K562 (cell line): ENCODE measurements around the gene REM1. TPM values are rescaled to one million over a fixed set of nuclear protein-coding genes. Genes with fewer than 3 reads are reported as not detected.

Experiments used
- ATAC-seq: fragments of 200-7000 bp; cut with Tn5 transposase; 3 replicates; pipeline ENCODE4 v1.9.1; 2020; ENCODE audit warnings: moderate library complexity
- Bru-seq: library from RNA; stranded (reverse); fragments of 400-500 nt; gene quantifications from one replicate; lab custom pipeline; 2021; lab: Mats Ljungman, UMichigan
- BruChase-seq, 2 experiments: library from RNA; stranded (reverse); fragments of 400-500 nt; gene quantifications; one replicate each; lab custom pipeline; 2021; lab: Mats Ljungman, UMichigan
- BruUV-seq: library from RNA; stranded (reverse); fragments of 400-500 nt; replicated peaks from 2 replicates; lab custom pipeline; 2021; lab: Mats Ljungman, UMichigan
- CTCF ChIA-PET: fragments of 300-600 bp; formaldehyde crosslinking; extraction: SDS; loops from one replicate; lab custom pipeline; 2021; ENCODE audit warnings: low intra/inter-chr PET ratio; lab: Yijun Ruan, JAX
- POLR2A ChIA-PET: fragments of 300-600, 350-650 bp; sonication (Branson Sonifier 250); formaldehyde crosslinking; extraction: SDS; loops from one replicate; lab custom pipeline; 2021; ENCODE audit warnings: antibody characterized with exemption, inconsistent platforms; lab: Yijun Ruan, JAX
- DNase-seq, 4 experiments: peaks; one replicate each; pipeline versions ENCODE4 v3.0.0 to v3.0.0-alpha.2; 2011 to 2018; ENCODE audit warnings: low spot score in 3 of 4, mixed read lengths in 3 of 4; ENCODE audit errors: extremely low read depth in 1 of 4
- FAIRE-seq: peaks from 2 replicates; lab custom pipeline; 2011; peaks lifted over from hg19 to GRCh38; lab: Jason Lieb, UNC
- H2AFZ ChIP-seq: 2 replicates; pipeline ENCODE4 v1.6.0; 2011; ENCODE audit warnings: low read depth, low read length, control low read depth, inconsistent platforms
- H3K27ac ChIP-seq: fragments of 200-600 bp; 3 replicates; pipeline ENCODE4 v1.8.0; 2011; ENCODE audit warnings: low read depth, mild to moderate bottlenecking, control low read depth, inconsistent platforms, low read length, moderate library complexity, mixed read lengths; ENCODE audit errors: extremely low read depth
- H3K27me3 ChIP-seq, 2 experiments: fragments of 300-600 bp in 1 of 2; 2 replicates in 1 of 2; 3 replicates in 1 of 2; pipeline versions ENCODE4 v1.6.0 to v1.8.0; 2011; ENCODE audit warnings: inconsistent platforms in 2 of 2, low read length in 2 of 2, mild to moderate bottlenecking in 1 of 2, mixed read lengths in 1 of 2, moderate library complexity in 1 of 2; ENCODE audit not compliant: control insufficient read depth in 2 of 2, insufficient read depth in 2 of 2
- H3K36me3 ChIP-seq: fragments of 300-600 bp; 3 replicates; pipeline ENCODE4 v1.8.0; 2011; ENCODE audit warnings: mild to moderate bottlenecking, low read length, inconsistent platforms; ENCODE audit not compliant: control insufficient read depth, insufficient read depth
- H3K4me1 ChIP-seq, 2 experiments: fragments of 200-600 bp in 1 of 2; replicated peaks in 1 of 2; 2 replicates in 1 of 2; 3 replicates in 1 of 2; pipeline versions ENCODE4 v1.5.1 to v1.8.0; 2011; ENCODE audit warnings: inconsistent platforms in 2 of 2, low read length in 2 of 2, mild to moderate bottlenecking in 1 of 2, mixed read lengths in 1 of 2, moderate library complexity in 1 of 2; ENCODE audit not compliant: control insufficient read depth in 2 of 2, insufficient read depth in 2 of 2
- H3K4me2 ChIP-seq: 2 replicates; pipeline ENCODE4 v1.6.1; 2011; ENCODE audit warnings: low read length, control low read depth, inconsistent platforms, mixed read lengths; ENCODE audit not compliant: insufficient read depth
- H3K4me3 ChIP-seq: fragments of 200-600 bp; sonication (generic), shearing (Covaris generic); 2 replicates; pipeline ENCODE4 v1.5.1; 2016; ENCODE audit warnings: control low read depth, inconsistent platforms
- H3K79me2 ChIP-seq: fragments of 200-600 bp; 3 replicates; pipeline ENCODE4 v1.8.0; 2011; ENCODE audit warnings: low read length, inconsistent platforms; ENCODE audit not compliant: control insufficient read depth, insufficient read depth
- H3K9ac ChIP-seq, 2 experiments: 2 replicates each; pipeline versions ENCODE4 v1.6.0 to v1.6.1; 2011; ENCODE audit warnings: low read depth in 2 of 2, low read length in 2 of 2, control low read depth in 1 of 2, inconsistent platforms in 1 of 2, mild to moderate bottlenecking in 1 of 2, mixed read lengths in 1 of 2; ENCODE audit not compliant: insufficient read depth in 1 of 2
- H3K9me1 ChIP-seq: one replicate; pipeline ENCODE4 v1.6.0; 2011; ENCODE audit warnings: inconsistent platforms, mild to moderate bottlenecking, low read length, moderate library complexity; ENCODE audit not compliant: control insufficient read depth, insufficient read depth
- H3K9me3 ChIP-seq: replicated peaks from 2 replicates; pipeline ENCODE4 v1.5.1; 2011; ENCODE audit warnings: low read depth, low read length, inconsistent platforms; ENCODE audit not compliant: control insufficient read depth, insufficient read depth
- H4K20me1 ChIP-seq: replicated peaks from 2 replicates; pipeline ENCODE4 v1.6.1; 2011; ENCODE audit warnings: low read length, inconsistent platforms, mixed read lengths; ENCODE audit not compliant: control insufficient read depth, insufficient read depth
- GABPA ChIP-seq: fragments of 200-800 bp; sonication (Bioruptor generic); conservative IDR thresholded peaks from 2 replicates; pipeline ENCODE4 v1.6.1; 2016; ENCODE audit warnings: low read depth, missing genetic modification characterization, missing compliant biosample characterization
- ZNF707 ChIP-seq: fragments of 250-450 bp; sonication (Bioruptor Pico); conservative IDR thresholded peaks from 2 replicates; pipeline ENCODE4 v1.8.0; 2022; ENCODE audit warnings: inconsistent platforms, mild to moderate bottlenecking, moderate library complexity
- WGBS: fragments of 100-300 bp; shearing (Covaris generic); methylation state at CpG from one replicate; pipeline ENCODE4 v1.1.6; 2016; ENCODE audit warnings: low coverage, mixed read lengths; ENCODE audit not compliant: insufficient coverage; ENCODE audit errors: missing lambda C conversion rate; 5-methylcytosine and 5-hydroxymethylcytosine counted together
- in situ Hi-C: fragments of 300-500 bp; cut with MboI; formaldehyde crosslinking; loops from 4 replicates; pipeline ENCODE4 v1.15.0; 2018; ENCODE audit warnings: inconsistent platforms, mixed read lengths
- intact Hi-C: fragments of 100-400 bp; cut with micrococcal nuclease; formaldehyde crosslinking; loops from 2 replicates; pipeline ENCODE4 v1.14.2; 2022
- long read RNA-seq, 3 experiments: library from polyadenylated mRNA in 2 of 3; library from RNA in 1 of 3; unstranded in 2 of 3; stranded (forward) in 1 of 3; transcript quantifications; one replicate each; pipeline ENCODE4 v2.0.0, GENCODE V29; 2019 to 2022
- polyA minus RNA-seq, 3 experiments: library from RNA; depleted of rRNA, polyadenylated mRNA; stranded (reverse); fragments of >200 nt; gene quantifications; 2 replicates each; pipeline ENCODE4 v1.2.3, GENCODE V29; 2011
- polyA plus RNA-seq, 8 experiments: library from polyadenylated mRNA; depleted of rRNA in 4 of 8; stranded (reverse) in 5 of 8; unstranded in 3 of 8; fragments of >200 nt; fragmentation: Nextera tagmentation in 2 of 8; fragmentation: Illumina TruSeq in 1 of 8; extraction: Ambion mirVana in 2 of 8; extraction: Trizol in 1 of 8; gene quantifications; 2 replicates each; pipeline versions ENCODE4 v1.2.1 to v1.2.3, GENCODE V29; 2011 to 2014; ENCODE audit warnings: inconsistent platforms in 1 of 8, missing spikeins in 1 of 8
- total RNA-seq, 7 experiments: library from RNA; depleted of rRNA in 6 of 7; stranded (reverse); fragments of >200 nt in 6 of 7; fragmentation: Illumina TruSeq in 2 of 7; extraction: Trizol in 2 of 7; gene quantifications; 2 replicates each; pipeline versions ENCODE4 v1.2.1 to v1.2.3, GENCODE V29; 2011 to 2021; ENCODE audit warnings: low replicate concordance in 1 of 7
- TF ChIP-seq, protein P1 (sequence below): fragments of 450-650 bp; formaldehyde crosslinking; IDR thresholded peaks from 2 replicates; pipeline ENCODE4 v1.4.0; 2020; ENCODE audit warnings: mild to moderate bottlenecking

REM1 gene, protein sequence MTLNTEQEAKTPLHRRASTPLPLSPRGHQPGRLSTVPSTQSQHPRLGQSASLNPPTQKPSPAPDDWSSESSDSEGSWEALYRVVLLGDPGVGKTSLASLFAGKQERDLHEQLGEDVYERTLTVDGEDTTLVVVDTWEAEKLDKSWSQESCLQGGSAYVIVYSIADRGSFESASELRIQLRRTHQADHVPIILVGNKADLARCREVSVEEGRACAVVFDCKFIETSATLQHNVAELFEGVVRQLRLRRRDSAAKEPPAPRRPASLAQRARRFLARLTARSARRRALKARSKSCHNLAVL
- not detected in 2 replicates for total RNA-seq (2011; cell fraction: chromatin; rRNA removed; ENCODE audit: low replicate concordance)
- not detected in 2 replicates for total RNA-seq (2011; cell fraction: nucleolus; rRNA removed)
- total RNA-seq (2011; cell fraction: nucleoplasm; rRNA removed) = not detected in 2 replicates
- total RNA-seq (2014; rRNA removed) (not detected in 2 replicates), total RNA-seq (2014; rRNA removed; fragmentation: Illumina TruSeq; extraction: Trizol) (not detected in 2 replicates), total RNA-seq (2015; rRNA removed; fragmentation: Illumina TruSeq; extraction: Trizol) (not detected in 2 replicates), total RNA-seq (2021) (not detected in 2 replicates), polyA plus RNA-seq (2011; rRNA removed) (not detected in 2 replicates), polyA plus RNA-seq (2014; fragmentation: Illumina TruSeq; extraction: Trizol) (not detected in 2 replicates), polyA plus RNA-seq (2014; fragmentation: Nextera tagmentation; extraction: Ambion mirVana) (not detected), polyA plus RNA-seq (2014; rRNA removed) (not detected in 2 replicates), polyA minus RNA-seq (2011; rRNA and poly(A)+ RNA removed) (not detected in 2 replicates), Bru-seq, nascent RNA (percentile 9 among the genes with signal in this experiment), BruChase-seq, experiment 1, labeled RNA remaining after a 2-hour chase (not detected), BruChase-seq, experiment 2, labeled RNA remaining after a 6-hour chase (not detected)
- polyA plus RNA-seq (2011; cell fraction: cytosol; rRNA removed) = not detected in 2 replicates
- not detected in 2 replicates for polyA plus RNA-seq (2011; cell fraction: nucleus; rRNA removed)
- polyA plus RNA-seq (2012) = not detected in 2 replicates
- not detected in 2 replicates for polyA minus RNA-seq (2011; cell fraction: cytosol; rRNA and poly(A)+ RNA removed)
- polyA minus RNA-seq (2011; cell fraction: nucleus; rRNA and poly(A)+ RNA removed) = not detected in 2 replicates
- long read RNA-seq, experiment 1 = 0 reads
- long read RNA-seq, experiment 2 = 0 reads
- long read RNA-seq, experiment 3 = 0 reads

DNA sequence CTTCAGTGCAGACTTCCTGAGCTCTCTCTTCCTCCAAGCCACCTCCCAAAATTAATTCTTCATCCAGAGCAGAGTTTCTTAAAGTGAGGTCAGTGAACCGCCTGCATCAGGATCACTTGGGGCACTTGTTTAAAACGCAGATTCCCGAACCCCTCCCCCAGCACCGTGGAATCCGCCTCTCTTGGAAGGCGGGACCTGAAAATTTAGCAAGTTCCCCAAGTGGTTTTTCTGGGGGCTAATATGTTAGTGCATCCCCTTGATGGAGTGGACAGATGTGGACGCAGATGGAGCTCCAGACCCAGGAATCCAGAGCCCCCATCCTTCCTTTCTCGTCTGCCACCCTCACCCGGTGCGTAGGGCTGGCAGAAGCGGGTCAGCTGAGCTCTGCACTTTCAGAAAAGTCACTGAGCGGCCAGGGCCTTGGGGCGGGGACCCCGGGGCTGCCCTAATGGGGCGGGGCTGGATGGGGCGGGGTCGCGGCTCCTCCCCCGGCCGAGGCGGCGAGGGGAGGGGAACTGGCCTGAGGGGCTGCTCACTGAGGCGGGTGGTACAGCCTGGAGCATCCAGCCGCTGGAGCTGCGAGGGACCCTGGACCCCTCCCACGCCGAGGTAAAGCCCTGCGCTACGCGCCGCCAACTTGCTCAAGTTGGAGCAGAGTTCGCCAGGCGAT is at the start of gene REM1, which contains the start of gene DEFB124:
Gene REM1 (plus strand): TSS at position 531 of the 670 bp plus-strand sequence. CDS start 1,158 bp downstream, outside the sequence.
Gene DEFB124 (minus strand): TSS at position 370 of the 670 bp plus-strand sequence. CDS start 2,114 bp downstream, outside the sequence.
- Histone ChIP-seq H3K27me3 (peaks cover 30 to 41% of the 10 kb centered on the region in 2 experiments; a peak in 4 of 5 replicates), H3K4me3 (no peak within 1 kb of the TSS), H3K4me2 (no peak within 1 kb of the TSS), H3K27ac (no peak within 1 kb of the TSS), H3K9me1 (no peaks in the 10 kb centered on the region), H3K79me2 (no peaks in the 10 kb centered on the region), H4K20me1 (no peaks in the 10 kb centered on the region; the same call in 1 of the 2 replicates), H2AFZ (no peak within 1 kb of the TSS), H3K4me1 (peaks cover 5 to 16% of the 10 kb centered on the region in 2 experiments; a peak in 4 of 5 replicates), H3K36me3 (no peaks in the 10 kb centered on the region), H3K9me3 (no peaks in the 10 kb centered on the region), H3K9ac (no peak within 1 kb of the TSS)
- ATAC-seq (peak; percentile 52), DNase-seq (peak in 2 of 4 experiments; percentile 67 to 73), FAIRE-seq (no peak)
- intact Hi-C loops = no loop called here
- WGBS = 12% methylated on average over 22 of the region's 33 CpGs
- CTCF ChIA-PET = no interaction called here
- no TSS peak for BruUV-seq
- POLR2A ChIA-PET = interaction anchor here (0.7 to 1.3 kb wide), 5 partner anchors 8 to 38 kb away, joined by 3 to 5 read pairs (median 3); no protein-coding TSS in a partner anchor
- in situ Hi-C loops = no loop called here
- no peak for TF ChIP-seq ZNF707 (CRISPR knock-in tag)
- no peak for TF ChIP-seq GABPA (tag)
- TF ChIP-seq, protein P1, sequence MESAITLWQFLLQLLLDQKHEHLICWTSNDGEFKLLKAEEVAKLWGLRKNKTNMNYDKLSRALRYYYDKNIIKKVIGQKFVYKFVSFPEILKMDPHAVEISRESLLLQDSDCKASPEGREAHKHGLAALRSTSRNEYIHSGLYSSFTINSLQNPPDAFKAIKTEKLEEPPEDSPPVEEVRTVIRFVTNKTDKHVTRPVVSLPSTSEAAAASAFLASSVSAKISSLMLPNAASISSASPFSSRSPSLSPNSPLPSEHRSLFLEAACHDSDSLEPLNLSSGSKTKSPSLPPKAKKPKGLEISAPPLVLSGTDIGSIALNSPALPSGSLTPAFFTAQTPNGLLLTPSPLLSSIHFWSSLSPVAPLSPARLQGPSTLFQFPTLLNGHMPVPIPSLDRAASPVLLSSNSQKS (CRISPR knock-in tag) = no peak
